GM19324 (cell line): ENCODE measurements around the gene C12orf56.
"Not testable (repeated sequence)": the region's sequence is repeated elsewhere in the genome, so short reads cannot be mapped to it uniquely, and the experiment has no call there.

Experiments used
- ATAC-seq: cut with Tn5 transposase; IDR thresholded peaks from one replicate; pipeline ENCODE4 v1.9.1; 2021; ENCODE audit warnings: mild to moderate bottlenecking, moderate library complexity; ENCODE audit not compliant: unreplicated experiment, low FRiP score

The C12orf56 gene

DNA sequence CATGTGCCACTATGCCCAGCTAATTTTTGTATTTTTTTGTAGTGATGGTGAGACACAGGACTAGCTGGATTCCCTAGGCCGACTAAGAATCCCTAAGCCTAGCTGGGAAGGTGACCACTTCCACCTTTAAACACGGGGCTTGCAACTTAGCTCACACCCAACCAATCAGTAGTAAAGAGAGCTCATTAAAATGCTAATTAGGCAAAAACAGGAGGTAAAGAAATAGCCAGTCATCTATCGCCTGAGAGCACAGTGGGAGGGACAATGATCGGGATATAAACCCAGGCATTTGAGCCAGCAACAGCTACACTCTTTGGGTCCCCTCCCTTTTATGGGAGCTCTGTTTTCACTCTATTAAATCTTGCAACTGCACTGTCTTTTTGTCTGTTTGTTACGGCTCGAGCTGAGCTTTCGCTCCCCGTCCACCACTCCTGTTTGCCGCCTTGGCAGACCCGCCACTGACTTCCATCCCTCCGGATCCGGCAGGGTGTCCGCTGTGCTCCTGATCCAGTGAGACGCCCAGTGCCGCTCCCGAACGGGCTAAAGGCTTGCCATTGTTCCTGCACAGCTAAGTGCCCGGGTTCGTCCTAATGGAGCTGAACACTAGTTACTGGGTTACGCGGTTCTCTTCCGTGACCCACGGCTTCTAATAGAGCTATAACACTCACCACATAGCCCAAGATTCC lies 70.9 kb downstream of the C12orf56 start:
- ATAC-seq: not testable (repeated sequence)

DNA sequence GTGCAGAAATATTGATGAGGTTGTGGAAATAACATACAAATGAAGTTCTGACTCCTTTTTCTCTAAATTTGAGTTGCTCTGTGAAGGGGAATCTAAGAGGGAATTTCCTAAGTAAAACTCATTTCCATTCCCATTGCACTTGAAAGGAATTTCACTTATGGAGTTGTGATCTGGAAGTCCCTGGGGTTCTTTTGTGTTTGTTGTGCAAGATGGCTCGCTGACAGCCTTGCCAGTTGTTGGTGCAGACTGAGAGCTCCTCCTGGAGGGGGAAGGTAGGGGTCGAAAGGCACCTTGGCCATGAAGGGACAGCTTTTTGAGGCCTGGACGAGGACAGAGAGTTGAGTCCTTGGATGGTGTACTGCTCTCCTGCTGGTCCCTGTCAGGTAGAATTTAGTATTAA lies 72.0 kb downstream of the C12orf56 start:
- no peak for ATAC-seq

- ATAC-seq: no peak
Observed at GRCh38 chr12:64311877-64312276, 78.7 kb downstream of the C12orf56 start.

- no peak for ATAC-seq
Observed at GRCh38 chr12:64304571-64304970, 86.0 kb downstream of the C12orf56 start.

GRCh38 chr12:64299628-64300027 lies 90.9 kb downstream of the C12orf56 start:
- ATAC-seq: no peak

- no peak for ATAC-seq
Observed at GRCh38 chr12:64296301-64296700, 94.3 kb downstream of the C12orf56 start.

- ATAC-seq: no peak
Observed at GRCh38 chr12:64293654-64294364, 96.7 kb downstream of the C12orf56 start.

- ATAC-seq: not testable (repeated sequence)
Observed at GRCh38 chr12:64293174-64293573, 97.4 kb downstream of the C12orf56 start.

GRCh38 chr12:64286521-64286920 lies 104.0 kb downstream of the C12orf56 start:
- ATAC-seq: no peak

DNA sequence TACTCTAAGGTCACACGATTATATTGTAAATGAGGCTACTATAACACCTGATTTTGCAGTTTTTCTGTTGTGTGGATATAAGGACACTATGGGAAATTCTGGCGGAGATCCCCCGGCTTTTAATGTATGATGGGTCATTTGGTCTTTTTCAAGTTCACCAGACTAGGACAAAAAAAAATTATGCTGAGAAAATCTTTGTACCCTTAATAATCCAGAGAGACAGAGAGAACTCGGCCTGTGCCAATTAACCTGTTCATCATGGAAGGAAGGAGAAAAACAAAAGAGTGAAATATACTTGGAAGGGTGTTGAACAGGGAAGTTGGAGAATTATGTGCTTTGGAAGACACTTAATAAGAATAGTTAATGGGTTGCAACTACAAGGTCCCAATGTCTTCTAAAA lies 106.3 kb downstream of the C12orf56 start:
- ATAC-seq: no peak

GRCh38 chr12:64278421-64278820 lies 112.1 kb downstream of the C12orf56 start:
- ATAC-seq: no peak

DNA sequence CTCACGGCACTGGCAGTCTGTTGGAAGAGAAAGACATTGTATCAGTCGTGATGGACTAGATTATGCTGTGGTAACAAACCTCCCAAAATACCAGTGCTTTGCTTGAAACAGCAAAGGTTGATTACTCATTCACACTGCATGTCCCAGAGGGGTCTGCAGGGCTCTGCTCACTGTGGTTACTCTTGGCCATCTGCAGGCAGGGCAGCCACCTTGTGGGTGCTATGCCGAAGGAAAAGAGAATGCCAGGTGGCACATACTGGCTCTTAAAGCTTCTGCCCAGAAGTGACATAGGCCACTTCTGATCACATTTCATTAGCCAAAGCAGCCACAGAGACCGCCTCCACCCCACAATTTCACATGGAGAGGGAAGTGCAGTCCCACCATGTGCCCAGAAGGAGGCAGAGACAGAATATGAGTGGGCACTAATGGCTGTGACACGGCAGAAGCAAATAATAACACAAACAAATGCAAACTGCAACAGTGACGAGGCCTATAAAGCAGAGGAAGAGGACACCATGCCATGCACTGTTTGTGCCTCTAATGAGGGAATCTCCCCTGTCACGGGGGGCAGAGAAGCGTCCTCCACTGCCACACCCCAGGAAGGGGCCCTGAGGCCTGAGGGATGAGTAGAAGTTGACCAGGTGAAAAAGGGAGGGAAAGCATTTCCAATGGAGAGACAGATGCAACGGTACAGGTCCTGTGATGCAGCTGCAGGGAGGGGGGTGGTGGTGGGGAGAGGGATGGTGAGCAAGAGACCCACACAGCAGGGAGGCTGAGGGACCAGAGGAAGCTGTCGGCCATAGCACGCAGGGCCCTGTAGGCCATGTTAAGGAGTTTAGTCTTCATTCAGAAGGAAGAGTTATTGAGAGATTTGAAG lies 116.8 kb downstream of the C12orf56 start:
- ATAC-seq: peak; percentile 60

GRCh38 chr12:64270411-64270810 lies 120.1 kb downstream of the C12orf56 start:
- no peak for ATAC-seq

DNA sequence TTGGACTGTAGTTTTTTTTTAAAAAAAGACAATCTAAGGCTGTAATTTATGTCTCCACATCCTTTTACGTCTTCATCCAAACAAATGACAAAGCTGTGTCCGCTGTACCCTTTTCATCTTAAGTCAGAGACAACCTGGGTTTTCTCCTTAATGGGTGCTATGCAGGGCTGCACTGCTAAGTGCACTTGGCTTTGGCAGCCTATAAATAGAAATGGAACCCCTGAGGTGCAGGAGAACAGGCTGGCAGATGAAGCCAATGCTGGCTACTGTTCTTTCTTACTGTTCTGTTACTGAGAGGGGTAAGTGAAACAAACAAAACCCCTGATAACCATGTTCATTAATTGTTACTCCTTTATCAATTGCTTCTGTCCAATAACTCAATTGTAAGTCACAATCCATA lies 121.4 kb downstream of the C12orf56 start:
- no peak for ATAC-seq

DNA sequence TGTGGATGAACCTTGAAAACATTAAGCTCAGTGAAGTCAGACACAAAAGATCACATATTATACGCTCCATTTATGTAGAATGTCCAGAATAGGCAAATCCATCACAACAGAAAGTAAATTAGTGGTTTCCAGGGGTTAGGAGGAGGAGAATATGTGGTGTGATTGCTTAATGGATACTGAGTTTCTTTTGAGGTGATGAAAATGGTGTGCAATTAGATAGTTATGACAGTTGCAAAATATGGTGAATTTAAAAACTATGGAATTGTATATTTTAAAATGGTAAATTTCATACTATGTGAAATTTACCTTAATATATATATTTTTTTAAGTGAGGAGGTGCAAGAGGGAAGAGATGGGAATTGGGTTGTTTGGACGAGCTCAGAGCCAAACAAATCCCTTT lies 122.1 kb downstream of the C12orf56 start:
- ATAC-seq: no peak

GRCh38 chr12:64265839-64266238 lies 124.7 kb downstream of the C12orf56 start:
- no peak for ATAC-seq

GRCh38 chr12:64261813-64262212 lies 128.7 kb downstream of the C12orf56 start:
- no peak for ATAC-seq

DNA sequence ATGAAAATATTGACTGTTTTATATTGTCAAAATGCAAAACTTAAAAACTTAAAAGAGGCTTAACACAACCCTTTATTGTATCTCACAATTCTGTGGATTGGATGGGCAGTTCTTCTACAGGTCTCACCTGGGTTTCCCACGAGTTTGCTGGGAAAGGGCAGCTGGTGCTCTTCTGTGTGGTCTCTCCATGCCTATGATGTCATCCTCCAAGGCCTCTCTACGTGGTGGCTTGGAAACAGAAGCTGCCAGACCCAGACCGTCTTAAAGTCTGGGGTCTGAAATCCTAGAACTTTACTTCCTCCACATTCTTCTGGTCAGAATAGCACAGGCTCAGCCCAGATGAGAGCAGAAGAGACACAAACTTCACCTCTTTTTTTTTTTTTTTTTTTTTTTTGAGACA lies 132.0 kb downstream of the C12orf56 start:
- no peak for ATAC-seq

DNA sequence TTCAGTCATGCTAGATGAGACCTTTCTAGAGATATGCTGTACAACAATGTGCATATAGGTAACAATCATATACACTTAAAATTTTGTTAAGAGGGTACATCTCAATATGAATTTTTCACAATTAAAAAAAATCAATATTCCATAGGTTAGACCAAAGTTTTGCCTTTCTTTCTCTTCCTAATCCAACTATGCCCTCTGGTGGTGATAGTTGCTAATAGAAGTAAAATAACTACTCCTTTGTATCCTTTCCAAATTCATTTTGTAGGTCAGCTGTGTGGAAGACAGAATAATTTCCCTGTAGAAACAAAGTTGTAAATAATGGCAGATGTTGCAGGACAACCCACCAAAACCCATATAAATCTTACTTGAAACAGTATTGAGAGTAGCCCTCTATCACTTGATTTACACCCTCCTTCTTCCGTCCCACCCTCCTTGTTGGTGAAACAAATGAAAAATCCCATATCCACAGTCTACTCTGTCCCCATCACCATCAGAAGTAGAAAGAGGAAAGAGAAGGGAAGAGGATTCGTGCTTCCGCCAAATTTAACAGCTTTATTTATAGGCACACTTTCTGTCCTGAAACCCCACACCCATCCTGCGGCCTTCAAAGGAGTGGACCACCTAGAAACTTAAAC lies 134.3 kb downstream of the C12orf56 start:
- ATAC-seq: no peak

- no peak for ATAC-seq
Observed at GRCh38 chr12:64255249-64255648, 135.3 kb downstream of the C12orf56 start.

DNA sequence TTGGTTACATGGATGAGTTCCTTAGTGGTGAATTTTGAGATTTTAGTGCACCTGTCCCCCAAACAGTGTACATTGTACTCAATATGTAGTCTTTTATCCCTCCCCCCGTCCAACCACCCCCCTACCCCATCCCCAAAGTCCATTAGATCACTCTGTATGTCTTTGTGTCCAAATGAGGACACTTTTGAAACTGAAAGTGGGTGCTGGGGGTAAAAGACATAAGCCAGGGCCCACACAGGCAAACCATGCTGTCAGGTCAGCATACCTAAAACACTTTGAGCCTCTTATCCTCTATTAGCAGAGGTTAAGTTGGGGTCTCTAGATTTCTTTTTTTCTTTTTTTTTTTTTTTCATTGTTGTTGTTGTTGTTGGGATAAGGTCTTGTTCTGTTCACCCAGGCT lies 137.2 kb downstream of the C12orf56 start:
- no peak for ATAC-seq
